ENCODE measurements around the gene PPM1H.

PPM1H gene

GRCh38 chr12:62683776-62684569 lies 251.0 kb downstream of the PPM1H start:
- TF ChIP-seq, protein P1, sequence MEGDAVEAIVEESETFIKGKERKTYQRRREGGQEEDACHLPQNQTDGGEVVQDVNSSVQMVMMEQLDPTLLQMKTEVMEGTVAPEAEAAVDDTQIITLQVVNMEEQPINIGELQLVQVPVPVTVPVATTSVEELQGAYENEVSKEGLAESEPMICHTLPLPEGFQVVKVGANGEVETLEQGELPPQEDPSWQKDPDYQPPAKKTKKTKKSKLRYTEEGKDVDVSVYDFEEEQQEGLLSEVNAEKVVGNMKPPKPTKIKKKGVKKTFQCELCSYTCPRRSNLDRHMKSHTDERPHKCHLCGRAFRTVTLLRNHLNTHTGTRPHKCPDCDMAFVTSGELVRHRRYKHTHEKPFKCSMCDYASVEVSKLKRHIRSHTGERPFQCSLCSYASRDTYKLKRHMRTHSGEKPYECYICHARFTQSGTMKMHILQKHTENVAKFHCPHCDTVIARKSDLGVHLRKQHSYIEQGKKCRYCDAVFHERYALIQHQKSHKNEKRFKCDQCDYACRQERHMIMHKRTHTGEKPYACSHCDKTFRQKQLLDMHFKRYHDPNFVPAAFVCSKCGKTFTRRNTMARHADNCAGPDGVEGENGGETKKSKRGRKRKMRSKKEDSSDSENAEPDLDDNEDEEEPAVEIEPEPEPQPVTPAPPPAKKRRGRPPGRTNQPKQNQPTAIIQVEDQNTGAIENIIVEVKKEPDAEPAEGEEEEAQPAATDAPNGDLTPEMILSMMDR (IDR thresholded peaks at IDR 0.05; ENCODE audit: insufficient read depth, low read depth, low read length, missing control alignments), result no peak
- no peak overlapping the region for H3K4me3 ChIP-seq (ENCODE audit: low read length)
- no peak for DNase-seq (ENCODE audit: low read depth)

GRCh38 chr12:62681306-62681705 lies 253.6 kb downstream of the PPM1H start:
- no peak overlapping the region for H3K4me3 ChIP-seq (ENCODE audit: low read length)
- TF ChIP-seq, protein P1 (IDR thresholded peaks at IDR 0.05; ENCODE audit: insufficient read depth, low read depth, low read length, missing control alignments), result no peak
- DNase-seq (ENCODE audit: low read depth), result no peak

GRCh38 chr12:62679608-62680007 lies 255.3 kb downstream of the PPM1H start:
- TF ChIP-seq, protein P1 (IDR thresholded peaks at IDR 0.05; ENCODE audit: insufficient read depth, low read depth, low read length, missing control alignments), result no peak
- no peak overlapping the region for H3K4me3 ChIP-seq (ENCODE audit: low read length)
- DNase-seq (ENCODE audit: low read depth), result no peak

DNA sequence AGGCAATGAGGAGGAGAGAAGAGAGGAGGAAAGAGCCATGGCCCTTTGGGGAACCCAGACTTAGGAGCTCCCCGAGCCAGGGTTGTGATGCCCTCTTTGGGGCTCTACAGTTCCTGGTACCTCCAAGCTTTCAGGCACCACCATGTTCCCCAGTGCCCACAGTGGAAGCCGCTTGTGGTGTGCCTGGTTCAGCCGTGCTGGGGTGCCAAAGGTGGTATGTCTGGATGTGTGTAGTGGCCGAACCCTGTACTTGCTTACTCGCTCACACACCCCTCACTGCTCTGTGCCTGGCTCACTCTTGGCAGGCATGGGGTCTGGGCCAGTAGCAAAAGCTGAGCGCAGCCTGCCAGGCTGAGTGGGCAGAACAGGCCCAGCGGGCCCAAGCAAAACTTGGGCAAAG lies 257.6 kb downstream of the PPM1H start:
- TF ChIP-seq, protein P1 (IDR thresholded peaks at IDR 0.05; ENCODE audit: insufficient read depth, low read depth, low read length, missing control alignments), result no peak
- H3K4me3 ChIP-seq (ENCODE audit: low read length), result no peak overlapping the region
- DNase-seq (ENCODE audit: low read depth), result no peak

GRCh38 chr12:62676521-62677307 lies 258.2 kb downstream of the PPM1H start:
- TF ChIP-seq, protein P1 (IDR thresholded peaks at IDR 0.05; ENCODE audit: insufficient read depth, low read depth, low read length, missing control alignments), result no peak
- DNase-seq (ENCODE audit: low read depth), result no peak
- no peak overlapping the region for H3K4me3 ChIP-seq (ENCODE audit: low read length)

- DNase-seq (ENCODE audit: low read depth), result no peak
- TF ChIP-seq, protein P1 (IDR thresholded peaks at IDR 0.05; ENCODE audit: insufficient read depth, low read depth, low read length, missing control alignments), result no peak
- H3K4me3 ChIP-seq (ENCODE audit: low read length), result no peak overlapping the region
Measured at GRCh38 chr12:62673028-62673815, 261.7 kb downstream of the PPM1H start.

All from epithelial cell of esophagus (primary cell).